GM12878 (cell line): ENCODE data around the gene CTDSP1. TPM values are rescaled to one million over a fixed set of nuclear protein-coding genes. Genes with fewer than 3 reads are reported as not detected.

ENCODE experiments used
- PRDM15 ChIP-seq: fragments of 450-650 bp; formaldehyde crosslinking; IDR thresholded peaks from 2 replicates; pipeline ENCODE4 v1.4.0; 2020; ENCODE audit warnings: mild to moderate bottlenecking, moderate library complexity
- RAD51 ChIP-seq: fragments of 450-650 bp; IDR thresholded peaks from 2 replicates; pipeline ENCODE4 v1.6.1; 2016; ENCODE audit warnings: moderate library complexity, mild to moderate bottlenecking, inconsistent platforms
- ZBTB4 ChIP-seq: fragments of 450-650 bp; formaldehyde crosslinking; IDR thresholded peaks from 2 replicates; pipeline ENCODE4 v1.4.0; 2022; ENCODE audit warnings: mild to moderate bottlenecking, moderate library complexity
- ZNF592 ChIP-seq: fragments of 450-650 bp; IDR thresholded peaks from 2 replicates; pipeline ENCODE4 v1.6.1; 2017; ENCODE audit warnings: mild to moderate bottlenecking, moderate library complexity
- polyA plus RNA-seq, 11 experiments: library from polyadenylated mRNA; depleted of rRNA in 4 of 11; unstranded in 6 of 11; stranded (reverse) in 5 of 11; fragments of >200 nt; fragmentation: Nextera tagmentation in 4 of 11; fragmentation: Illumina TruSeq in 1 of 11; extraction: Ambion mirVana in 4 of 11; extraction: Trizol in 1 of 11; gene quantifications; 1 replicate in 1 of 11; 2 replicates in 10 of 11; pipeline versions ENCODE4 v1.2.1 to v1.2.3, GENCODE V29; 2011 to 2016; ENCODE audit warnings: inconsistent platforms in 2 of 11, missing spikeins in 2 of 11, low read depth in 1 of 11
- total RNA-seq, 4 experiments: library from RNA; depleted of rRNA in 3 of 4; stranded (reverse); fragments of >200 nt in 3 of 4; fragmentation: Illumina TruSeq in 1 of 4; extraction: Trizol in 1 of 4; gene quantifications; 2 replicates each; pipeline versions ENCODE4 v1.2.1 to v1.2.3, GENCODE V29; 2013 to 2021

The CTDSP1 gene
- total and polyA plus RNA-seq, 10 of the 15 experiments (the other 5 are each of a cell fraction or from before 2014, with no cell fraction given): 3.0 to 75.9 (median 34.4) TPM

GRCh38 chr2:218394298-218395089 is 5.2 kb upstream of the CTDSP1 start (continued):
- no peak for TF ChIP-seq ZNF592
- no peak for TF ChIP-seq RAD51
- no peak for TF ChIP-seq ZBTB4 (CRISPR knock-in tag)
- TF ChIP-seq PRDM15 (CRISPR knock-in tag): no peak
